HCT116 (cell line): Measurements from ENCODE around the gene KLF11. TPM values are rescaled to one million over a fixed set of nuclear protein-coding genes. Genes with fewer than 3 reads are reported as not detected.

Source experiments
- ATAC-seq: fragments of 200-7000 bp; cut with Tn5 transposase; 2 replicates; pipeline ENCODE4 v1.9.1; 2020; ENCODE audit warnings: mild to moderate bottlenecking, moderate library complexity
- BruUV-seq: library from RNA; stranded (reverse); fragments of 400-500 nt; replicated peaks from 2 replicates; lab custom pipeline; 2021; lab: Mats Ljungman, UMichigan
- CTCF ChIA-PET: fragments of 300-600 bp; sonication (Branson Sonifier 250); formaldehyde crosslinking; loops from one replicate; lab custom pipeline; 2021; ENCODE audit warnings: antibody characterized with exemption; lab: Charles Lee
- POLR2A ChIA-PET: fragments of 300-600, 350-600 bp; sonication (Branson Sonifier 250); formaldehyde crosslinking; loops from one replicate; lab custom pipeline; 2021; ENCODE audit warnings: antibody characterized with exemption; lab: Charles Lee
- RAD21 ChIA-PET, 2 experiments: fragments of 300-600 bp; sonication (Branson Sonifier 250); formaldehyde crosslinking; loops; one replicate each; lab custom pipeline; 2023; ENCODE audit warnings: low total read pairs in 2 of 2; ENCODE audit not compliant: uncharacterized antibody in 2 of 2, unreplicated experiment in 2 of 2, low non-redundant PET in 1 of 2; lab: Charles Lee
- DNase-seq: peaks from one replicate; pipeline ENCODE4 v3.0.0-alpha.2; 2010; ENCODE audit warnings: low read depth, low spot score
- H2AFZ ChIP-seq: fragments of 200-600 bp; shearing (Covaris generic), sonication (generic); 2 replicates; pipeline ENCODE4 v1.6.1; 2017; ENCODE audit warnings: low read depth, mixed run types, mixed read lengths, antibody characterized with exemption, low read length; ENCODE audit not compliant: poor library complexity, severe bottlenecking
- H3K27ac ChIP-seq: 2 replicates; pipeline ENCODE4 v1.5.1; 2012; ENCODE audit warnings: low read depth, low read length
- H3K27me3 ChIP-seq: fragments of 200-600 bp; sonication (generic); 2 replicates; pipeline ENCODE4 v1.6.1; 2016; ENCODE audit warnings: mixed run types, low read length, mixed read lengths; ENCODE audit not compliant: insufficient read depth
- H3K36me3 ChIP-seq, 2 experiments: fragments of 200-500 bp in 1 of 2; fragments of 200-600 bp in 1 of 2; sonication (Bioruptor generic) in 1 of 2; sonication (generic) in 1 of 2; 2 replicates each; pipeline versions ENCODE4 v1.5.1 to v1.6.1; 2014 to 2016; ENCODE audit warnings: low read length in 2 of 2, inconsistent platforms in 1 of 2, mixed read lengths in 1 of 2, mixed run types in 1 of 2; ENCODE audit not compliant: insufficient read depth in 2 of 2, control insufficient read depth in 1 of 2
- H3K4me1 ChIP-seq, 2 experiments: fragments of 200-600 bp in 1 of 2; sonication (generic) in 1 of 2; 2 replicates each; pipeline versions ENCODE4 v1.5.1 to v1.6.1; 2012 to 2017; ENCODE audit warnings: low read length in 2 of 2, inconsistent platforms in 1 of 2, mild to moderate bottlenecking in 1 of 2, mixed read lengths in 1 of 2, mixed run types in 1 of 2, moderate library complexity in 1 of 2; ENCODE audit not compliant: insufficient read depth in 2 of 2, control insufficient read depth in 1 of 2
- H3K4me2 ChIP-seq: fragments of 200-600 bp; sonication (generic); 2 replicates; pipeline ENCODE4 v1.6.1; 2017; ENCODE audit warnings: mixed run types, low read length, mixed read lengths
- H3K4me3 ChIP-seq, 2 experiments: fragments of 200-600 bp in 1 of 2; sonication (generic) in 1 of 2; replicated peaks in 1 of 2; 2 replicates each; pipeline ENCODE4 v1.5.1; 2011 to 2016; ENCODE audit warnings: low read length in 2 of 2, control low read depth in 1 of 2, low read depth in 1 of 2, mild to moderate bottlenecking in 1 of 2, mixed read lengths in 1 of 2, mixed run types in 1 of 2
- H3K79me2 ChIP-seq: fragments of 200-600 bp; sonication (generic); 2 replicates; pipeline ENCODE4 v1.6.1; 2017; ENCODE audit warnings: mild to moderate bottlenecking, mixed run types, low read length, moderate library complexity, mixed read lengths; ENCODE audit not compliant: insufficient read depth
- H3K9ac ChIP-seq: fragments of 200-600 bp; sonication (generic); 2 replicates; pipeline ENCODE4 v1.6.1; 2016; ENCODE audit warnings: low read length, mixed read lengths
- H3K9me2 ChIP-seq: fragments of 200-600 bp; sonication (generic), shearing (Covaris generic); 2 replicates; pipeline ENCODE4 v1.6.1; 2017; ENCODE audit warnings: mixed run types, mild to moderate bottlenecking, moderate library complexity; ENCODE audit not compliant: insufficient read depth
- H3K9me3 ChIP-seq, 2 experiments: fragments of 200-500 bp in 1 of 2; fragments of 200-600 bp in 1 of 2; sonication (Bioruptor generic) in 1 of 2; sonication (generic) in 1 of 2; 2 replicates each; pipeline ENCODE4 v1.6.1; 2014 to 2017; ENCODE audit warnings: low read length in 2 of 2, mixed read lengths in 2 of 2, inconsistent platforms in 1 of 2, low read depth in 1 of 2, mild to moderate bottlenecking in 1 of 2, mixed run types in 1 of 2, moderate library complexity in 1 of 2; ENCODE audit not compliant: control insufficient read depth in 1 of 2, insufficient read depth in 1 of 2
- H4K20me1 ChIP-seq: fragments of 200-600 bp; sonication (generic), shearing (Covaris generic); 2 replicates; pipeline ENCODE4 v1.6.1; 2017; ENCODE audit warnings: mixed run types, mild to moderate bottlenecking, moderate library complexity; ENCODE audit not compliant: insufficient read depth
- ATF3 ChIP-seq: IDR thresholded peaks from 2 replicates; pipeline ENCODE4 v1.6.1; 2012
- CBX3 ChIP-seq: IDR thresholded peaks from 2 replicates; pipeline ENCODE4 v1.6.1; 2012; ENCODE audit warnings: low read depth
- CEBPB ChIP-seq: IDR thresholded peaks from 2 replicates; pipeline ENCODE4 v1.6.1; 2012; ENCODE audit warnings: low read depth
- CTCF ChIP-seq, 3 experiments: fragments of 200-600 bp in 1 of 3; sonication (generic) in 1 of 3; IDR thresholded peaks in 2 of 3; conservative IDR thresholded peaks in 1 of 3; 2 replicates each; pipeline ENCODE4 v1.5.1; 2012 to 2017; ENCODE audit warnings: low read depth in 2 of 3, low read length in 2 of 3, antibody characterized with exemption in 1 of 3, borderline replicate concordance in 1 of 3, control low read depth in 1 of 3, mild to moderate bottlenecking in 1 of 3, mixed read lengths in 1 of 3, mixed run types in 1 of 3, moderate library complexity in 1 of 3; ENCODE audit not compliant: insufficient read depth in 1 of 3
- EGR1 ChIP-seq: IDR thresholded peaks from 2 replicates; pipeline ENCODE4 v1.6.1; 2012; ENCODE audit warnings: low read depth
- EZH2 ChIP-seq: fragments of 200-600 bp; sonication (generic); IDR thresholded peaks from 2 replicates; pipeline ENCODE4 v1.6.1; 2017; ENCODE audit warnings: antibody characterized with exemption, mixed run types
- EZH2phosphoT487 ChIP-seq: fragments of 200-600 bp; IDR thresholded peaks from 2 replicates; pipeline ENCODE4 v1.6.1; 2018; ENCODE audit warnings: antibody characterized with exemption, borderline replicate concordance
- FOSL1 ChIP-seq: IDR thresholded peaks from 2 replicates; pipeline ENCODE4 v1.6.1; 2012; ENCODE audit warnings: low read depth
- JUND ChIP-seq: IDR thresholded peaks from 2 replicates; pipeline ENCODE4 v1.6.1; 2012
- POLR2AphosphoS5 ChIP-seq: IDR thresholded peaks from 2 replicates; pipeline ENCODE4 v1.6.1; 2011; ENCODE audit warnings: mild to moderate bottlenecking, low read depth, low read length, moderate library complexity
- REST ChIP-seq: IDR thresholded peaks from 2 replicates; pipeline ENCODE4 v1.6.1; 2012; ENCODE audit warnings: low read depth
- SP1 ChIP-seq: IDR thresholded peaks from 2 replicates; pipeline ENCODE4 v1.6.1; 2012; ENCODE audit warnings: low read depth
- SRF ChIP-seq: IDR thresholded peaks from 2 replicates; pipeline ENCODE4 v1.6.1; 2012; ENCODE audit warnings: low read depth
- TCF7L2 ChIP-seq: IDR thresholded peaks from 2 replicates; pipeline ENCODE4 v1.7.0; 2011; ENCODE audit warnings: borderline replicate concordance, inconsistent platforms; ENCODE audit not compliant: insufficient read depth, insufficient read length; ENCODE audit errors: extremely low read depth
- YY1 ChIP-seq: IDR thresholded peaks from 2 replicates; pipeline ENCODE4 v1.6.1; 2011; ENCODE audit warnings: low read length, low read depth, moderate library complexity, mild to moderate bottlenecking; ENCODE audit not compliant: insufficient replicate concordance; ENCODE audit errors: extremely low read depth
- ZBTB33 ChIP-seq: IDR thresholded peaks from 2 replicates; pipeline ENCODE4 v1.6.1; 2011; ENCODE audit warnings: mild to moderate bottlenecking, low read length, moderate library complexity; ENCODE audit not compliant: insufficient replicate concordance; ENCODE audit errors: extremely low read depth
- ZNF274 ChIP-seq: fragments of 200-500 bp; sonication (Bioruptor generic); IDR thresholded peaks from 2 replicates; pipeline ENCODE4 v1.6.1; 2014; ENCODE audit warnings: mild to moderate bottlenecking, low read depth, low read length, inconsistent platforms
- intact Hi-C: fragments of 100-400 bp; cut with micrococcal nuclease; formaldehyde crosslinking; loops from 2 replicates; pipeline ENCODE4 v1.10.0; 2022
- total RNA-seq: library from RNA; stranded (reverse); gene quantifications from one replicate; pipeline ENCODE4 v1.2.1, GENCODE V29; 2021; ENCODE audit not compliant: unreplicated experiment

KLF11 gene
- total RNA-seq, 1 experiment from 2014 or later, result 9.0 TPM

GRCh38 chr2:10052216-10052615, 8.9 kb downstream of the KLF11 start:
- no peak overlapping the region for H3K4me3 ChIP-seq
- H4K20me1 ChIP-seq, result no peaks in the 10 kb centered on the region
- POLR2A ChIA-PET, result no interaction called here
- intact Hi-C loops, result no loop called here
- H3K27ac ChIP-seq, result no peak overlapping the region
- RAD21 ChIA-PET, result no interaction called here
- DNase-seq (no peak), ATAC-seq (no peak)
- H3K4me2 ChIP-seq, result no peak overlapping the region
- H3K9ac ChIP-seq, result no peak overlapping the region
- no peaks in the 10 kb centered on the region for H3K79me2 ChIP-seq
- BruUV-seq, result no TSS peak
- peaks cover 11% of the 10 kb centered on the region in 2 experiments for H3K4me1 ChIP-seq
- H3K27me3 ChIP-seq, result no peaks in the 10 kb centered on the region
- TF ChIP-seq EZH2 (no peak), FOSL1 (no peak), REST (no peak), JUND (no peak), SP1 (no peak), CEBPB (no peak), SRF (no peak), ZBTB33 (no peak), YY1 (no peak), POLR2AphosphoS5 (no peak), ZNF274 (no peak), ATF3 (no peak), CBX3 (no peak), TCF7L2 (no peak), EGR1 (no peak), CTCF (IDR thresholded peaks at IDR 0.05 in 2 of 3, conservative IDR thresholded peaks at IDR 0.05 in 1 of 3; ENCODE audit: borderline replicate concordance in 1 of 3, insufficient read depth in 1 of 3, low read depth in 2 of 3, low read length in 2 of 3) (no peak), EZH2phosphoT487 (no peak)
- no peaks in the 10 kb centered on the region for H3K9me2 ChIP-seq
- no peaks in the 10 kb centered on the region for H3K9me3 ChIP-seq
- peaks cover 4% of the 10 kb centered on the region in 2 experiments; a peak in 3 of 4 replicates for H3K36me3 ChIP-seq
- CTCF ChIA-PET, result interaction anchor here (1.0 kb wide), 1 partner anchor 253 kb away, joined by 4 read pairs; no protein-coding TSS in a partner anchor
- H2AFZ ChIP-seq, result no peak overlapping the region
